Hematopoietic multipotent progenitor cell treated with erythropoietin and hydrocortisone succinate and interleukin-3 and kit ligand, for 6 days (in vitro differentiated cells): ENCODE data around the gene RUNX1.

Source experiments
- DNase-seq: peaks from one replicate; pipeline ENCODE4 v3.0.0-alpha.2; 2015

The RUNX1 gene

GRCh38 chr21:34801519-34802132 is 247.5 kb downstream of the RUNX1 start:
- peak; percentile 33 for DNase-seq

GRCh38 chr21:34800797-34801518 is 248.1 kb downstream of the RUNX1 start:
- DNase-seq, result no peak

GRCh38 chr21:34799092-34799491 is 250.0 kb downstream of the RUNX1 start:
- DNase-seq, result no peak

- DNase-seq, result no peak
Observed at GRCh38 chr21:34797921-34798535, 251.1 kb downstream of the RUNX1 start.

- no peak for DNase-seq
Observed at GRCh38 chr21:34797201-34797525, 251.9 kb downstream of the RUNX1 start.

- no peak for DNase-seq
Observed at GRCh38 chr21:34796518-34797200, 252.4 kb downstream of the RUNX1 start.

GRCh38 chr21:34795548-34796180 is 253.4 kb downstream of the RUNX1 start:
- DNase-seq, result no peak

GRCh38 chr21:34795175-34795547 is 253.9 kb downstream of the RUNX1 start:
- DNase-seq, result no peak

- no peak for DNase-seq
Observed at GRCh38 chr21:34794686-34795085, 254.4 kb downstream of the RUNX1 start.

GRCh38 chr21:34793471-34793870 is 255.6 kb downstream of the RUNX1 start:
- no peak for DNase-seq

- DNase-seq, result no peak
Observed at GRCh38 chr21:34792504-34793089, 256.5 kb downstream of the RUNX1 start.

- DNase-seq, result no peak
Observed at GRCh38 chr21:34791776-34792503, 257.2 kb downstream of the RUNX1 start.

GRCh38 chr21:34790834-34791233 is 258.3 kb downstream of the RUNX1 start:
- no peak for DNase-seq

GRCh38 chr21:34790341-34790740 is 258.8 kb downstream of the RUNX1 start:
- no peak for DNase-seq

GRCh38 chr21:34788879-34789278 is 260.2 kb downstream of the RUNX1 start:
- DNase-seq, result no peak

GRCh38 chr21:34783815-34784214 is 265.3 kb downstream of the RUNX1 start:
- no peak for DNase-seq

GRCh38 chr21:34782506-34783360 is 266.4 kb downstream of the RUNX1 start:
- no peak for DNase-seq

GRCh38 chr21:34781526-34781925 is 267.6 kb downstream of the RUNX1 start:
- DNase-seq, result no peak

GRCh38 chr21:34779860-34780259 is 269.2 kb downstream of the RUNX1 start:
- DNase-seq, result no peak

- no peak for DNase-seq
Observed at GRCh38 chr21:34775793-34776192, 273.3 kb downstream of the RUNX1 start.

GRCh38 chr21:34774750-34775149 is 274.4 kb downstream of the RUNX1 start:
- no peak for DNase-seq
